Gastrocnemius medialis (tissue), 4 donors: ENCODE data around the gene SCRT2. TPM values are rescaled to one million over a fixed set of nuclear protein-coding genes. Genes with fewer than 3 reads are reported as not detected.

ENCODE experiments used
- ATAC-seq, 2 donors: fragments of 150-250 bp; one replicate each; pipeline ENCODE4 v1.9.1; 2016
- DNase-seq, 2 donors: peaks; one replicate each; pipeline ENCODE4 v3.0.0-alpha.2; 2019
- H3K27ac ChIP-seq, 4 donors: fragments of 200-600 bp; sonication (generic); 1 replicate in 1 of 4; 2 replicates in 3 of 4; pipeline ENCODE4 v1.5.1; 2016 to 2018; ENCODE audit warnings: mild to moderate bottlenecking in 2 of 4, moderate library complexity in 1 of 4
- H3K27me3 ChIP-seq, 3 donors: fragments of 200-600 bp; sonication (generic) in 2 of 3; 1 replicate in 1 of 3; 2 replicates in 2 of 3; pipeline versions ENCODE4 v1.5.1 to v1.6.0; 2016 to 2019; ENCODE audit warnings: mild to moderate bottlenecking in 1 of 3, moderate library complexity in 1 of 3
- H3K36me3 ChIP-seq, 2 donors: fragments of 200-600 bp; sonication (generic) in 1 of 2; one replicate each; pipeline ENCODE4 v1.5.1; 2017 to 2018
- H3K4me1 ChIP-seq, 2 donors: fragments of 200-600 bp; sonication (generic) in 1 of 2; one replicate each; pipeline ENCODE4 v1.5.1; 2016 to 2017; ENCODE audit warnings: mild to moderate bottlenecking in 2 of 2
- H3K4me3 ChIP-seq, 4 donors: fragments of 200-600 bp; sonication (generic) in 3 of 4; 1 replicate in 1 of 4; 2 replicates in 3 of 4; pipeline ENCODE4 v1.5.1; 2016 to 2019; ENCODE audit warnings: mild to moderate bottlenecking in 2 of 4
- H3K9me3 ChIP-seq, 3 donors: fragments of 200-600 bp; sonication (generic) in 2 of 3; 1 replicate in 1 of 3; 2 replicates in 2 of 3; pipeline ENCODE4 v1.5.1; 2016 to 2019
- CTCF ChIP-seq, 5 experiments: fragments of 450-650 bp in 3 of 5; fragments of 200-600 bp in 2 of 5; sonication (generic) in 2 of 5; IDR thresholded peaks in 4 of 5; conservative IDR thresholded peaks in 1 of 5; 1 replicate in 4 of 5; 2 replicates in 1 of 5; pipeline ENCODE4 v1.5.1; 2016 to 2019; ENCODE audit warnings: antibody characterized with exemption in 5 of 5, mild to moderate bottlenecking in 3 of 5, moderate library complexity in 3 of 5
- POLR2A ChIP-seq, 2 donors: fragments of 450-650 bp; IDR thresholded peaks; one replicate each; pipeline ENCODE4 v1.6.1; 2017; ENCODE audit warnings: antibody characterized with exemption in 2 of 2, mild to moderate bottlenecking in 2 of 2, moderate library complexity in 2 of 2
- in situ Hi-C, 4 donors: fragments of 200-750 bp; cut with MboI; loops; one replicate each; pipeline versions ENCODE4 v1.15.0 to v1.8.0; 2017; ENCODE audit warnings: low sequenced_read_pairs in 4 of 4
- intact Hi-C: fragments of 100-400 bp; cut with DNase I; formaldehyde crosslinking; loops from one replicate; pipeline ENCODE4 v1.15.1; 2023; ENCODE audit warnings: low total_unique reads
- total RNA-seq, 4 donors: library from RNA; depleted of rRNA; stranded (reverse); fragments of >200 nt; gene quantifications; one replicate each; pipeline versions ENCODE4 v1.1.0 to v1.2.3, GENCODE V29; 2016

Gene SCRT2
- total RNA-seq, 4 donors from 2014 or later = not detected

- Histone ChIP-seq H3K9me3 (no peaks in the 10 kb centered on the region), H3K27ac (no peak overlapping the region), H3K27me3 (peaks cover 0 to 6% (median under 1%) of the 10 kb centered on the region in 3 donors), H3K4me3 (no peak overlapping the region), H3K36me3 (no peaks in the 10 kb centered on the region), H3K4me1 (peaks cover 7% of the 10 kb centered on the region in 2 donors)
- DNase-seq (no peak), ATAC-seq (no peak)
- in situ Hi-C loops (no loop called here), intact Hi-C loops (no loop called here)
- TF ChIP-seq POLR2A (IDR thresholded peaks at IDR 0.05) = no peak
- no peak for TF ChIP-seq CTCF (IDR thresholded peaks at IDR 0.05 in 4 of 5, conservative IDR thresholded peaks at IDR 0.05 in 1 of 5)
Measured at GRCh38 chr20:703426-703825, 27.8 kb upstream of the SCRT2 start.

- no peak overlapping the region for H3K27ac ChIP-seq
- peaks cover 0 to 4% (median 0%) of the 10 kb centered on the region in 3 donors for H3K27me3 ChIP-seq
- intact Hi-C loops (no loop called here), in situ Hi-C loops (no loop called here)
- no peaks in the 10 kb centered on the region for H3K9me3 ChIP-seq
- DNase-seq (no peak), ATAC-seq (no peak)
- no peak for TF ChIP-seq POLR2A (IDR thresholded peaks at IDR 0.05)
- TF ChIP-seq CTCF (IDR thresholded peaks at IDR 0.05 in 4 of 5, conservative IDR thresholded peaks at IDR 0.05 in 1 of 5) = no peak
- peaks cover 7% of the 10 kb centered on the region in 2 donors for H3K4me1 ChIP-seq
- no peak overlapping the region for H3K4me3 ChIP-seq
- H3K36me3 ChIP-seq = no peaks in the 10 kb centered on the region
Measured at GRCh38 chr20:703006-703405, 27.4 kb upstream of the SCRT2 start.

- Histone ChIP-seq H3K9me3 (no peaks in the 10 kb centered on the region), H3K27ac (no peak overlapping the region), H3K27me3 (no peaks in the 10 kb centered on the region), H3K4me1 (peaks cover 7% of the 10 kb centered on the region in 2 donors), H3K4me3 (no peak overlapping the region), H3K36me3 (no peaks in the 10 kb centered on the region)
- in situ Hi-C loops (no loop called here), intact Hi-C loops (no loop called here)
- no peak for TF ChIP-seq POLR2A (IDR thresholded peaks at IDR 0.05)
- TF ChIP-seq CTCF (IDR thresholded peaks at IDR 0.05 in 4 of 5, conservative IDR thresholded peaks at IDR 0.05 in 1 of 5) = no peak
- DNase-seq (peak; percentile 28 to 42), ATAC-seq (peak; percentile 47 to 53)
Measured at GRCh38 chr20:701401-702129, 26.0 kb upstream of the SCRT2 start.

GRCh38 chr20:699811-700338 lies 24.3 kb upstream of the SCRT2 start:
- H3K4me1 ChIP-seq = peaks cover 7% of the 10 kb centered on the region in 2 donors
- in situ Hi-C loops (no loop called here), intact Hi-C loops (no loop called here)
- H3K9me3 ChIP-seq = no peaks in the 10 kb centered on the region
- TF ChIP-seq CTCF (IDR thresholded peaks at IDR 0.05 in 4 of 5, conservative IDR thresholded peaks at IDR 0.05 in 1 of 5) (no peak), POLR2A (IDR thresholded peaks at IDR 0.05) (no peak)
- no peaks in the 10 kb centered on the region for H3K27me3 ChIP-seq
- ATAC-seq = peak; percentile 67 to 78
- DNase-seq = peak; percentile 42 to 74
- no peaks in the 10 kb centered on the region for H3K36me3 ChIP-seq
- peak overlapping the region; percentile 46 to 71 (median 54) for H3K27ac ChIP-seq
- no peak overlapping the region for H3K4me3 ChIP-seq
